ENCODE results near the gene CHAC1.
"Not testable (repeated sequence)": the region's sequence is repeated elsewhere in the genome, so short reads cannot be mapped to it uniquely, and the experiment has no call there.

CHAC1 gene

GRCh38 chr15:40938536-40938870, 14.8 kb upstream of the CHAC1 start:
- no peak for DNase-seq

- no peak for DNase-seq
Measured at GRCh38 chr15:40940296-40940801, 12.9 kb upstream of the CHAC1 start.

GRCh38 chr15:40941068-40941527, 12.2 kb upstream of the CHAC1 start:
- DNase-seq, result no peak

GRCh38 chr15:40941528-40942336, 11.5 kb upstream of the CHAC1 start:
- no peak for DNase-seq

GRCh38 chr15:40942337-40942854, 10.9 kb upstream of the CHAC1 start:
- DNase-seq, result no peak

GRCh38 chr15:40942878-40943277, 10.4 kb upstream of the CHAC1 start:
- DNase-seq, result no peak

- no peak for DNase-seq
Measured at GRCh38 chr15:40943764-40944365, 9.4 kb upstream of the CHAC1 start.

GRCh38 chr15:40944510-40945296, 8.6 kb upstream of the CHAC1 start:
- DNase-seq, result no peak

- no peak for DNase-seq
Measured at GRCh38 chr15:40948706-40949473, 4.4 kb upstream of the CHAC1 start.

- no peak for DNase-seq
Measured at GRCh38 chr15:40949756-40950207, 3.5 kb upstream of the CHAC1 start.

GRCh38 chr15:40951764-40952163, 1.5 kb upstream of the CHAC1 start:
- no peak for DNase-seq

- DNase-seq, result no peak
Measured at GRCh38 chr15:40952301-40952900, 870 bp upstream of the CHAC1 start.

GRCh38 chr15:40953713-40954074, 423 bp downstream of the CHAC1 start:
- DNase-seq, result no peak

- DNase-seq, result not testable (repeated sequence)
Measured at GRCh38 chr15:40954158-40954848, 1.0 kb downstream of the CHAC1 start.

- DNase-seq, result no peak
Measured at GRCh38 chr15:40955141-40955903, 2.1 kb downstream of the CHAC1 start.

GRCh38 chr15:40955930-40956540, 2.8 kb downstream of the CHAC1 start:
- DNase-seq, result no peak

GRCh38 chr15:40956541-40956982, 3.3 kb downstream of the CHAC1 start:
- no peak for DNase-seq

GRCh38 chr15:40957041-40957555, 3.8 kb downstream of the CHAC1 start:
- no peak for DNase-seq

- DNase-seq, result no peak
Measured at GRCh38 chr15:40957581-40958051, 4.3 kb downstream of the CHAC1 start.

- DNase-seq, result no peak
Measured at GRCh38 chr15:40958146-40958545, 4.9 kb downstream of the CHAC1 start.
